ENCODE measurements around the gene KIF3A. TPM values are rescaled to one million over a fixed set of nuclear protein-coding genes. Genes with fewer than 3 reads are reported as not detected.

The KIF3A gene
- polyA plus RNA-seq, 1 of the 3 experiments (the other 2 are of a cell fraction) = 5.1 TPM

GRCh38 chr5:132752581-132753125 lies 15.3 kb upstream of the KIF3A start (continued):
- TF ChIP-seq TEAD4 (IDR thresholded peaks at IDR 0.05; ENCODE audit: borderline replicate concordance, insufficient read depth) (no peak), TAF1 (IDR thresholded peaks at IDR 0.05; ENCODE audit: borderline replicate concordance, low read depth, low read length) (no peak), ELF1 (IDR thresholded peaks at IDR 0.05) (no peak)
- TF ChIP-seq, protein P1, sequence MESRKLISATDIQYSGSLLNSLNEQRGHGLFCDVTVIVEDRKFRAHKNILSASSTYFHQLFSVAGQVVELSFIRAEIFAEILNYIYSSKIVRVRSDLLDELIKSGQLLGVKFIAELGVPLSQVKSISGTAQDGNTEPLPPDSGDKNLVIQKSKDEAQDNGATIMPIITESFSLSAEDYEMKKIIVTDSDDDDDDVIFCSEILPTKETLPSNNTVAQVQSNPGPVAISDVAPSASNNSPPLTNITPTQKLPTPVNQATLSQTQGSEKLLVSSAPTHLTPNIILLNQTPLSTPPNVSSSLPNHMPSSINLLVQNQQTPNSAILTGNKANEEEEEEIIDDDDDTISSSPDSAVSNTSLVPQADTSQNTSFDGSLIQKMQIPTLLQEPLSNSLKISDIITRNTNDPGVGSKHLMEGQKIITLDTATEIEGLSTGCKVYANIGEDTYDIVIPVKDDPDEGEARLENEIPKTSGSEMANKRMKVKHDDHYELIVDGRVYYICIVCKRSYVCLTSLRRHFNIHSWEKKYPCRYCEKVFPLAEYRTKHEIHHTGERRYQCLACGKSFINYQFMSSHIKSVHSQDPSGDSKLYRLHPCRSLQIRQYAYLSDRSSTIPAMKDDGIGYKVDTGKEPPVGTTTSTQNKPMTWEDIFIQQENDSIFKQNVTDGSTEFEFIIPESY (IDR thresholded peaks at IDR 0.05; ENCODE audit: borderline replicate concordance, low read depth) = no peak

DNA sequence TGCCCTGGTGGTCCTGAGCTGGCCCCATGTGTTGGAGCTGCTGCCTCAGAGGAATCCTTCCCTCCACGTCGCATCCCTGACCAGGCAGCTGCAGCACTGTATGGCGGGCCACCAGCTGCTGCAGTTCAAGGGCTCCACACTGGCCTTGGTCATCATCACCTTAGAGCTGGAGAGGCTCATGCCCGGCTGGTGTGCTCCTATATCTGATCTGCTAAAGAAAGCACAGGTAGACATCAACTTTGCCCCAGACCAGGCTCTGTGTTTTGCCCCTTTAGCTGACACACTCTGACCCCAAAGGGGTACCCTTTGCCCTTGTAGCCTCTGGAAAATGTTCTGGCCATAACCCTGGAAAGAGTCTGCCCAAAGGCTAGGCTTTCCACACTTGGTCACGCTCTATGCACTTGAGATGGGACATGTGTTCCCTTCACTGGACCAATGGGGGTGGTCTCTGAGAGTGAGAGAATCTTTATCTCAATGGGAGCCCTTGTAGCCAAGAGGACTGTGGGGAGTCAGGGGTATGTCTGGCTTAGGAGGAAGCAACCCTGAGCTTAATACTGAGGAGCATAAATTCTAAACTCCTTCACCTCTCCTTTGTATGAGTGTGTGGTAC lies 14.7 kb upstream of the KIF3A start:
- POLR2A ChIA-PET = no interaction called here
- no peaks in the 10 kb centered on the region for H3K27me3 ChIP-seq (ENCODE audit: insufficient read depth)

More for the DNA sequence above, 14.7 kb upstream of the KIF3A start:
- Histone ChIP-seq H3K36me3 (replicated peaks in 1 of 2; ENCODE audit: control insufficient read depth in 1 of 2, insufficient read depth in 2 of 2, low read length in 1 of 2) (peaks cover 0 to 4% of the 10 kb centered on the region in 2 experiments), H3K9me2 (no peaks in the 10 kb centered on the region), H3K9ac (no peak overlapping the region), H3F3A (replicated peaks; ENCODE audit: insufficient read depth) (no peaks in the 10 kb centered on the region), H3K4me3 (ENCODE audit: low read depth in 2 of 2, low read length in 1 of 2) (no peak overlapping the region), H3K4me1 (ENCODE audit: control insufficient read depth in 1 of 2, insufficient read depth in 2 of 2, low read depth in 1 of 2, low read length in 1 of 2) (no peaks in the 10 kb centered on the region; a peak in 1 of 4 replicates), H3K4me2 (no peak overlapping the region), H3K27ac (ENCODE audit: low read depth in 2 of 2, low read length in 1 of 2) (no peak overlapping the region), H3K79me2 (ENCODE audit: insufficient read depth) (no peaks in the 10 kb centered on the region), H4K20me1 (ENCODE audit: insufficient read depth) (no peaks in the 10 kb centered on the region), H3K9me3 (no peaks in the 10 kb centered on the region), H2AFZ (ENCODE audit: low read depth) (no peak overlapping the region)
- TF ChIP-seq ELF1 (IDR thresholded peaks at IDR 0.05) (no peak), SIN3A (IDR thresholded peaks at IDR 0.05; ENCODE audit: borderline replicate concordance, low read depth, low read length) (no peak), IRF3 (IDR thresholded peaks at IDR 0.05; ENCODE audit: low read depth, low read length) (no peak), TCF12 (IDR thresholded peaks at IDR 0.05) (no peak), GATA2 (CRISPR knock-in tag; IDR thresholded peaks at IDR 0.05) (no peak), USF2 (IDR thresholded peaks at IDR 0.05; ENCODE audit: borderline replicate concordance, low read depth, low read length) (no peak), FOXJ3 (CRISPR knock-in tag; IDR thresholded peaks at IDR 0.05) (no peak), YY1 (IDR thresholded peaks at IDR 0.05; ENCODE audit: low read depth) (no peak), EZH2phosphoT487 (IDR thresholded peaks at IDR 0.05; ENCODE audit: borderline replicate concordance, low read depth) (no peak), EP300 (IDR thresholded peaks at IDR 0.05; ENCODE audit: borderline replicate concordance in 1 of 2, low read depth in 1 of 2, low read length in 1 of 2) (no peak), CHD2 (IDR thresholded peaks at IDR 0.05; ENCODE audit: low read length, partially characterized antibody) (no peak), PBX3 (IDR thresholded peaks at IDR 0.05) (no peak), USF1 (IDR thresholded peaks at IDR 0.05; ENCODE audit: borderline replicate concordance, low read depth) (no peak), JUND (IDR thresholded peaks at IDR 0.05) (no peak)
- TF ChIP-seq, protein P2, sequence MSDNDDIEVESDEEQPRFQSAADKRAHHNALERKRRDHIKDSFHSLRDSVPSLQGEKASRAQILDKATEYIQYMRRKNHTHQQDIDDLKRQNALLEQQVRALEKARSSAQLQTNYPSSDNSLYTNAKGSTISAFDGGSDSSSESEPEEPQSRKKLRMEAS (IDR thresholded peaks at IDR 0.05; ENCODE audit: low read depth) = no peak
- TF ChIP-seq, protein P1 (IDR thresholded peaks at IDR 0.05; ENCODE audit: borderline replicate concordance, low read depth) = no peak
- DNase-seq = peak; percentile 2
- WGBS (ENCODE audit: low lambda C conversion rate) = 86% methylated on average over 5 of the region's 5 CpGs
- CTCF ChIA-PET = interaction anchor here (0.7 to 10.4 kb wide), 3 partner anchors 14 to 67 kb away, joined by 3 to 98 read pairs (median 4); no protein-coding TSS in a partner anchor

All from SK-N-SH (cell line).